HepG2 (cell line): ENCODE data around the gene FNBP1L. TPM values are rescaled to one million over a fixed set of nuclear protein-coding genes. Genes with fewer than 3 reads are reported as not detected.

Experiments
- ATAC-seq: fragments of 200-7000 bp; cut with Tn5 transposase; 3 replicates; pipeline ENCODE4 v1.9.1; 2020; ENCODE audit warnings: mild to moderate bottlenecking, moderate library complexity
- BruUV-seq: library from RNA; stranded (reverse); fragments of 400-500 nt; replicated peaks from 2 replicates; lab custom pipeline; 2021; lab: Mats Ljungman, UMichigan
- CTCF ChIA-PET: fragments of 300-600 bp; formaldehyde crosslinking; extraction: SDS; loops from one replicate; lab custom pipeline; 2021; ENCODE audit warnings: low total read pairs, inconsistent platforms, low intra/inter-chr PET ratio; lab: Yijun Ruan, JAX
- POLR2A ChIA-PET: fragments of 350-600 bp; sonication (Branson Sonifier 250); formaldehyde crosslinking; loops from one replicate; lab custom pipeline; 2020; ENCODE audit warnings: antibody characterized with exemption, inconsistent platforms; lab: Yijun Ruan, JAX
- DNase-seq: peaks from one replicate; pipeline ENCODE4 v3.0.0-alpha.2; 2015; ENCODE audit warnings: low spot score
- FAIRE-seq: peaks from 3 replicates; lab custom pipeline; 2011; peaks lifted over from hg19 to GRCh38; lab: Jason Lieb, UNC
- H2AFZ ChIP-seq: one replicate; pipeline ENCODE4 v1.6.1; 2011; ENCODE audit warnings: low read length, inconsistent platforms
- H3K27ac ChIP-seq: fragments of 300-600 bp; 3 replicates; pipeline ENCODE4 v1.8.0; 2011; ENCODE audit warnings: mixed run types, mild to moderate bottlenecking, mixed read lengths, low read length, inconsistent platforms; ENCODE audit not compliant: insufficient read depth; ENCODE audit errors: extremely low read length
- H3K27me3 ChIP-seq, 2 experiments: fragments of 200-600 bp in 1 of 2; 2 replicates in 1 of 2; 3 replicates in 1 of 2; pipeline versions ENCODE4 v1.6.0 to v1.8.0; 2011; ENCODE audit warnings: low read length in 2 of 2, mild to moderate bottlenecking in 2 of 2, moderate library complexity in 2 of 2, inconsistent platforms in 1 of 2; ENCODE audit not compliant: insufficient read depth in 2 of 2, control insufficient read depth in 1 of 2
- H3K36me3 ChIP-seq, 2 experiments: fragments of 200-600 bp in 1 of 2; replicated peaks in 1 of 2; 2 replicates in 1 of 2; 3 replicates in 1 of 2; pipeline versions ENCODE4 v1.5.1 to v1.8.0; 2011; ENCODE audit warnings: low read length in 2 of 2, inconsistent platforms in 1 of 2; ENCODE audit not compliant: insufficient read depth in 2 of 2, control insufficient read depth in 1 of 2
- H3K4me1 ChIP-seq: 2 replicates; pipeline ENCODE4 v1.5.1; 2012; ENCODE audit warnings: low read length, inconsistent platforms; ENCODE audit not compliant: insufficient read depth
- H3K4me2 ChIP-seq: 2 replicates; pipeline ENCODE4 v1.6.0; 2011; ENCODE audit warnings: low read depth, low read length, inconsistent platforms
- H3K4me3 ChIP-seq, 3 experiments: fragments of 200-600 bp in 1 of 3; sonication (generic), shearing (Covaris generic) in 1 of 3; replicated peaks in 1 of 3; 2 replicates each; pipeline ENCODE4 v1.5.1; 2011 to 2016; ENCODE audit warnings: low read length in 3 of 3, inconsistent platforms in 2 of 3, low read depth in 2 of 3, mild to moderate bottlenecking in 2 of 3, control low read depth in 1 of 3, mixed read lengths in 1 of 3; ENCODE audit not compliant: insufficient read depth in 1 of 3
- H3K79me2 ChIP-seq: one replicate; pipeline ENCODE4 v1.6.1; 2011; ENCODE audit warnings: low read length, inconsistent platforms; ENCODE audit not compliant: insufficient read depth
- H3K9ac ChIP-seq: 2 replicates; pipeline ENCODE4 v1.6.0; 2011; ENCODE audit warnings: mild to moderate bottlenecking, low read depth, low read length, inconsistent platforms; ENCODE audit not compliant: insufficient read depth
- H3K9me3 ChIP-seq: 2 replicates; pipeline ENCODE4 v1.5.1; 2012; ENCODE audit warnings: mild to moderate bottlenecking, low read length
- H4K20me1 ChIP-seq: 2 replicates; pipeline ENCODE4 v1.6.0; 2011; ENCODE audit warnings: inconsistent platforms, mild to moderate bottlenecking, low read length, moderate library complexity; ENCODE audit not compliant: insufficient read depth
- BATF2 ChIP-seq: sonication (generic); formaldehyde crosslinking; IDR thresholded peaks from 2 replicates; pipeline ENCODE4 v1.8.0; 2022; ENCODE audit warnings: mild to moderate bottlenecking, missing genetic modification reagents, moderate library complexity
- E2F5 ChIP-seq: sonication (generic); formaldehyde crosslinking; conservative IDR thresholded peaks from 2 replicates; pipeline ENCODE4 v1.4.0; 2020; ENCODE audit warnings: missing genetic modification reagents
- MED1 ChIP-seq: sonication (generic); formaldehyde crosslinking; IDR thresholded peaks from 2 replicates; pipeline ENCODE4 v1.4.0; 2020; ENCODE audit warnings: missing genetic modification reagents
- ZNF644 ChIP-seq: IDR thresholded peaks from 2 replicates; pipeline ENCODE4 v1.6.1; 2016; ENCODE audit warnings: low read depth
- WGBS: methylation state at CpG from one replicate; pipeline ENCODE4 v1.1.6; 2017; ENCODE audit warnings: low lambda C conversion rate; 5-methylcytosine and 5-hydroxymethylcytosine counted together
- in situ Hi-C: cut with HindIII; loops from 2 replicates; pipeline ENCODE4 v1.10.0; 2017; ENCODE audit warnings: low pct_unique_long_range_greater_than_20kb; ENCODE audit not compliant: extremely low pct_ligation_motif_present
- intact Hi-C: fragments of 100-400 bp; cut with micrococcal nuclease; formaldehyde crosslinking; loops from one replicate; pipeline ENCODE4 v1.10.0; 2022; ENCODE audit not compliant: unreplicated experiment
- polyA plus RNA-seq, 8 experiments: library from polyadenylated mRNA; depleted of rRNA in 3 of 8; stranded (reverse) in 7 of 8; unstranded in 1 of 8; fragments of >200 nt; fragmentation: Illumina TruSeq in 4 of 8; extraction: Trizol in 4 of 8; gene quantifications; 2 replicates each; pipeline versions ENCODE4 v1.2.1 to v1.2.3, GENCODE V29; 2011 to 2016; ENCODE audit warnings: low read depth in 4 of 8, missing spikeins in 1 of 8, mixed read lengths in 1 of 8; ENCODE audit not compliant: insufficient read depth in 1 of 8
- total RNA-seq, 5 experiments: library from RNA; depleted of rRNA; stranded (reverse); fragments of >200 nt; fragmentation: Illumina TruSeq; extraction: Trizol; gene quantifications; 2 replicates each; pipeline ENCODE4 v1.2.3, GENCODE V29; 2016; ENCODE audit warnings: low read depth in 1 of 5
- TF ChIP-seq, protein P1 (sequence below): sonication (generic); formaldehyde crosslinking; IDR thresholded peaks from 2 replicates; pipeline ENCODE4 v1.5.0; 2020; ENCODE audit warnings: missing genetic modification reagents

Gene FNBP1L
- total and polyA plus RNA-seq, 2 of the 13 experiments (the other 11 are each of a cell fraction or from before 2014, with no cell fraction given) = 24.1 to 27.1 TPM

DNA sequence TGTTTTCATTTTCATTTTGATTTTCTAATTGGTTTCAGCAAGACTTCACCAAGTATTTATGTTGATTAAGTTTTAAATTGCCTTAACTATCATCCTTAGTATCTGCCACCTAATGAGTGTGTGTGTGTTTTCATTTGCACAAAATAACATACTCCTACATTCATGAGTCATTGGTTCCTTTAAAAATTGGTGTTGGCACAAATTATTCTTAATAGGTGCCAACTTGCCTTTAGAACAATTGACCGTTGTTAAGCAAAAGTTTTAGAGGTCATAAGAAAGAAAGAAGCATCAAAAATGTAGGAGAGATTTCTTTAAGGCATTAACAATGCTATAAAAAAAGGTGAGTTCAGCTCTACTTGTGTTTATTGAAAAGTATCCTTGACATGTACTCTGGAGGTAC lies 77.5 kb downstream of the FNBP1L start:
- H3K4me2 ChIP-seq = no peak overlapping the region
- POLR2A ChIA-PET = no interaction called here
- H3K9ac ChIP-seq = no peak overlapping the region

More for the DNA sequence above, 77.5 kb downstream of the FNBP1L start:
- DNase-seq (no peak), FAIRE-seq (no peak), ATAC-seq (no peak)
- H4K20me1 ChIP-seq = no peaks in the 10 kb centered on the region
- no peaks in the 10 kb centered on the region for H3K4me1 ChIP-seq
- CTCF ChIA-PET = no interaction called here
- intact Hi-C loops = no loop called here
- no peak overlapping the region for H3K27ac ChIP-seq
- H3K36me3 ChIP-seq = peaks cover 3 to 35% of the 10 kb centered on the region in 2 experiments; a peak in 4 of 5 replicates
- in situ Hi-C loops = no loop called here
- H3K4me3 ChIP-seq = no peak overlapping the region
- H2AFZ ChIP-seq = no peak overlapping the region
- WGBS = 93% methylated on average over 1 of the region's 1 CpG
- TF ChIP-seq E2F5 = no peak
- TF ChIP-seq, protein P1, sequence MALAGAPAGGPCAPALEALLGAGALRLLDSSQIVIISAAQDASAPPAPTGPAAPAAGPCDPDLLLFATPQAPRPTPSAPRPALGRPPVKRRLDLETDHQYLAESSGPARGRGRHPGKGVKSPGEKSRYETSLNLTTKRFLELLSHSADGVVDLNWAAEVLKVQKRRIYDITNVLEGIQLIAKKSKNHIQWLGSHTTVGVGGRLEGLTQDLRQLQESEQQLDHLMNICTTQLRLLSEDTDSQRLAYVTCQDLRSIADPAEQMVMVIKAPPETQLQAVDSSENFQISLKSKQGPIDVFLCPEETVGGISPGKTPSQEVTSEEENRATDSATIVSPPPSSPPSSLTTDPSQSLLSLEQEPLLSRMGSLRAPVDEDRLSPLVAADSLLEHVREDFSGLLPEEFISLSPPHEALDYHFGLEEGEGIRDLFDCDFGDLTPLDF (CRISPR knock-in tag) = no peak
- no peak for TF ChIP-seq ZNF644 (CRISPR knock-in tag)
- TF ChIP-seq BATF2 (CRISPR knock-in tag) = no peak
- TF ChIP-seq MED1 (CRISPR knock-in tag) = no peak
- no peaks in the 10 kb centered on the region for H3K27me3 ChIP-seq
- H3K9me3 ChIP-seq = no peaks in the 10 kb centered on the region
- BruUV-seq = no TSS peak
- H3K79me2 ChIP-seq = no peaks in the 10 kb centered on the region
